IPS-NIHi11 (cell line): Measurements from ENCODE around the gene UNC93B1.
A peak's percentile ranks its signal among the peaks of the same experiment; 100 is the strongest.

Source experiments
- DNase-seq: peaks from one replicate; pipeline ENCODE4 v3.0.0; 2012; ENCODE audit warnings: mixed read lengths, low spot score

Gene UNC93B1

GRCh38 chr11:68022531-68022930 lies 18.6 kb upstream of the UNC93B1 start:
- DNase-seq = no peak

DNA sequence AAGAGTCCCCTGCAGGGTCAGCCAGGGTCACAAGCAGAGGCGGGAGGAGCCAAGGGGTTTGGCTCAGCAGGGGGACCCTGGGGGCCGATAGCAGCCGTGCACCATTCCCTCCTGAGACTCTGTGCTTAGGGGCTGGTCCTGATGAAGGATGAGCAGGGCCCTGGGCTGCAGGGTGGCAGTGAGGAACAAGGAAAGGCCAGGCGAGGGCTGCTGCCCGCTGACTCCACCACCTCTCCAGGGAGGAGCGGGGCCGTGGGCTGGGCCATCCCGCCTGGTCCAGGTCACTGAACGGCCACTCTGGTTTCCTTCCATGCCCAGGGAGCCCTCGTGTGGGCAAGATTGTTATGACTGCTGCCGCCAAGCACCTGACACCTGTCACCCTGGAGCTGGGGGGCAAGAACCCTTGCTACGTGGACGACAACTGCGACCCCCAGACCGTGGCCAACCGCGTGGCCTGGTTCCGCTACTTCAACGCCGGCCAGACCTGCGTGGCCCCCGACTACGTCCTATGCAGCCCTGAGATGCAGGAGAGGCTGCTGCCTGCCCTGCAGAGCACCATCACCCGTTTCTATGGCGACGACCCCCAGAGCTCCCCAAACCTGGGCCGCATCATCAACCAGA lies 17.4 kb upstream of the UNC93B1 start:
- DNase-seq = peak; percentile 80

GRCh38 chr11:68020575-68020974 lies 16.7 kb upstream of the UNC93B1 start:
- DNase-seq = peak; percentile 81

DNA sequence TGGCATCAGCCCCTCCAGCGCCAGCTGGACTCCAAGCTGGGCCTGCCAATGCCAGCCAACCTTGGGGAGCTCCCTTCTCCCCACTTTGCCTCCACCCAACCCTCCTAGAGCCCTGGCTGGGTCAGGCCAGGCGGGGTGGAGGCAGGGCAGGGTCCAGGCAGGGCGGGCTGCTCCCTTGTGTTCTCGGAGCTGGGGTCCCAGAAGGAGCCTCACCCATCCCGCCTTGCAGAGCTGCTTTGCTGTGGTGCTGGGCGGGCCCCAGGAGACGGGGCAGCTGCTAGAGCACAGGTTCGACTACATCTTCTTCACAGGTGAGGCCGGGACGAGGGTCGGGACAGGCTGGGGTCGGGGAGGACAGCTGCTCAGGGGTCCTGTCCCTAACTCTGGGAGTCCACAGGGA lies 15.6 kb upstream of the UNC93B1 start:
- DNase-seq = no peak

- no peak for DNase-seq
Measured at GRCh38 chr11:68018730-68019190, 14.9 kb upstream of the UNC93B1 start.

DNA sequence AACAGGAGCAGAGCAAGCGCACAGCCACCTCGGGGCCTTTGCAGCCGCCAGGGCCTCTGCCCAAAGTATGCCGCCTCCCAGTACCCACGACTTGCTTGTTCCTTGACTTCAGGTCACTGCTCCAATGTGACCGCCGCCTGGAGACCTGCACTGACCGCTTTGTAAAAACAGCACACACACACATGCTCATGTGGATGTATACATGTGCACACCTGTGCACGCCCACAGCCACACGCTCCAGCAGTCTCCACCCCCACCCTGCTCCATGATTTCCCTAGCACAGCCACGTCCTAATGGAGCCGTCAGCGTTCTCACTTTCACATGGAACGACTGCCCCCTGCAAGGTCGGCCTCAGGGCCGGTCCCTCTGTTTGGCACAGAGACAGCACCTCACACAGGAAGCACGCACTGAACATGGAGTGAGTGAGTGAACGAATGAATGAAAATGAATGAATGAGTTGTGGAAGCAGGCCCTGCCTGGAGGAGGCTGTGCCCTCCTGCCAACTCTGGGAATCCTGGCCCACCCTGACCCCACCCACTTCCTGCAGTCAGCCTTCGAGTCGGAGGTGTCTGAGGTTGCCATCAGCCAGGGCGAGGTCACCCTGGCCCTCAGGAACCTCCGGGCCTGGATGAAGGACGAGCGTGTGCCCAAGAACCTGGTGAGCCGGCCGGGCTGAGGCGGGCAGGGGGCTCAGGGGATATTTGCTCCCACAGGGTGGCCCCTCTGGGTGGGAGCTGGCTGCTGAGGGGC lies 14.3 kb upstream of the UNC93B1 start:
- DNase-seq = no peak

- DNase-seq = no peak
Measured at GRCh38 chr11:68016904-68017817, 13.3 kb upstream of the UNC93B1 start.

DNA sequence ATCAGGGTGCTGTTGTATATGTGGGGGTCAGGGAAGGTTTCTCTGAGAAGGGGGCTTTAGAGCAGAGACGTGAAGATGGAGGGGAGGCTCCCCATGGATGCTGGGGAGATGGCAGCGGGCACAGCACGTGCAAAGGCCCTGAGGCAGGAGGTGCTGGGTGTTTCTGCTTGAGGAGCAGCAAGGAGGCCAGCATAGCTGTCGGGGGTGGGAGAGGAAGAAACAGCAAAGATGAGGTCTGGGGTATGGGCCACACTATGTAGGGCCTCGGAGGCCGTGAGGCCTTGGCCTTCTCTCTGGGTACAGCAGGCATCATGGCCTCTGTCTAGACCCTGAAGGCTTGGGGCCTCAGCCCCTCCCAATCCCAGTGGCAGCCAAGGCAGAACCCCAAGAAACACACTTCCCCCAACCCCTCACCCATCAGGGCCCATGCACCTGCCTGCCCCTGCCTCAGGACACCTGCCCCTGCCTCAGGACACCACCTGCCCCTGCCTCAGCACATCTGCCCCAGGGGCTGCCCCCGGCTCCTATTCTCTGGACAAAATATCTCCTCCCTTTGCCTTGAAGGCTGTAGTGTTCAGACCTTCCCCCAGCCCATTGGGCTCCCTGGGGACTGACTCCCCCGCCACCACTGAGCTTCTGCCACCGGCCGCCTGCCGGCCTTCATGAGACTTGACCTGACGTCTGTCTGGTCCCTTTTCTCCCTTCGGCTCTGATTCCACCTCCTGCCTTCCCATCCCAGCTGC lies 12.4 kb upstream of the UNC93B1 start:
- no peak for DNase-seq

DNA sequence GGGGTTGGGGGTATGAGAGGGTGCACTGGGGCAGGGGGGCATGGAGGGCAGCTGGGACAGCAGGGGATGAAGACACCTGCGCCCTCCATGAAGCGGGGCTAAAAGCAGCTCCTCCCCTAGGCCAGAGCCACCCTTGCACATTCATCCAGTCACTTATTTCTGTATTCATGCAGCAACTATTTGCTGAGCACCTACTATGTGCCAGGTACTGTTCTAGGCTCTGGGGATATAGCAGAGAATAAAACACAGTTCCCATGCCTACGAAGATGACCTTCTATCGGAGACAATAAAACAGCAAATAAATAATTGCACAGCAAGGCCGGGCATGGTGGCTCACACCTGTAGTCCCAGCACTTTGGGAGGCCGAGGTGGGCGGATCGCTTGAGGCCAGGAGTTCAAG lies 11.6 kb upstream of the UNC93B1 start:
- DNase-seq = no peak

- no peak for DNase-seq
Measured at GRCh38 chr11:68014947-68015447, 11.1 kb upstream of the UNC93B1 start.

GRCh38 chr11:68014157-68014946 lies 10.5 kb upstream of the UNC93B1 start:
- no peak for DNase-seq

- no peak for DNase-seq
Measured at GRCh38 chr11:68013611-68014156, 9.8 kb upstream of the UNC93B1 start.

GRCh38 chr11:68012843-68013610 lies 9.1 kb upstream of the UNC93B1 start:
- DNase-seq = peak; percentile 43

GRCh38 chr11:68012044-68012842 lies 8.3 kb upstream of the UNC93B1 start:
- no peak for DNase-seq

- DNase-seq = no peak
Measured at GRCh38 chr11:68011051-68011943, 7.4 kb upstream of the UNC93B1 start.

- DNase-seq = peak; percentile 75
Measured at GRCh38 chr11:68010090-68011041, 6.5 kb upstream of the UNC93B1 start, which contains the start of gene ALDH3B1. Gene ALDH3B1 (plus strand): TSS chr11:68010327. CDS start chr11:68015298, 4,971 bp downstream.
